H9 (cell line): ENCODE measurements around the gene HTRA1. TPM values are rescaled to one million over a fixed set of nuclear protein-coding genes. Genes with fewer than 3 reads are reported as not detected.

Experiments
- DNase-seq: peaks from one replicate; pipeline ENCODE4 v3.0.0-alpha.2; 2017
- H2AFZ ChIP-seq: one replicate; pipeline ENCODE4 v1.6.1; 2013; ENCODE audit warnings: mild to moderate bottlenecking, low read length, control low read depth, moderate library complexity
- H2AK5ac ChIP-seq: 2 replicates; pipeline ENCODE4 v1.6.1; 2013; ENCODE audit warnings: low read length, control low read depth, mixed read lengths; ENCODE audit not compliant: insufficient read length
- H2BK120ac ChIP-seq: one replicate; pipeline ENCODE4 v1.6.1; 2013; ENCODE audit warnings: low read depth, mild to moderate bottlenecking, low read length, control low read depth, inconsistent platforms; ENCODE audit not compliant: poor library complexity, severe bottlenecking
- H2BK12ac ChIP-seq: 2 replicates; pipeline ENCODE4 v1.6.1; 2013; ENCODE audit warnings: low read length, control low read depth, mixed read lengths, low read depth; ENCODE audit not compliant: insufficient read length
- H2BK15ac ChIP-seq: 2 replicates; pipeline ENCODE4 v1.6.1; 2013; ENCODE audit warnings: low read depth, low read length, control low read depth
- H2BK20ac ChIP-seq: one replicate; pipeline ENCODE4 v1.6.1; 2013; ENCODE audit warnings: low read depth, mild to moderate bottlenecking, low read length, control low read depth, inconsistent platforms; ENCODE audit not compliant: poor library complexity, severe bottlenecking
- H2BK5ac ChIP-seq: 2 replicates; pipeline ENCODE4 v1.6.1; 2013; ENCODE audit warnings: low read length, control low read depth, mixed read lengths; ENCODE audit not compliant: insufficient read length
- H3K14ac ChIP-seq: 2 replicates; pipeline ENCODE4 v1.6.1; 2013; ENCODE audit warnings: low read length, control low read depth; ENCODE audit not compliant: insufficient read depth
- H3K18ac ChIP-seq: 2 replicates; pipeline ENCODE4 v1.6.1; 2013; ENCODE audit warnings: low read depth, mild to moderate bottlenecking, mixed read lengths, low read length, control low read depth; ENCODE audit not compliant: insufficient read length
- H3K23ac ChIP-seq: 2 replicates; pipeline ENCODE4 v1.6.1; 2013; ENCODE audit warnings: low read length, control low read depth, mixed read lengths, low read depth; ENCODE audit not compliant: insufficient read length
- H3K23me2 ChIP-seq: 2 replicates; pipeline ENCODE4 v1.6.1; 2013; ENCODE audit warnings: low read depth, mild to moderate bottlenecking, mixed read lengths, low read length, control low read depth; ENCODE audit not compliant: insufficient read length, poor library complexity, severe bottlenecking
- H3K27ac ChIP-seq: 2 replicates; pipeline ENCODE4 v1.5.1; 2013; ENCODE audit warnings: low read length, control low read depth, mixed read lengths, low read depth; ENCODE audit not compliant: insufficient read length
- H3K27me3 ChIP-seq: 2 replicates; pipeline ENCODE4 v1.6.1; 2013; ENCODE audit warnings: low read length, control low read depth, inconsistent platforms; ENCODE audit not compliant: insufficient read depth
- H3K4ac ChIP-seq: 2 replicates; pipeline ENCODE4 v1.6.1; 2013; ENCODE audit warnings: low read depth, mild to moderate bottlenecking, control low read depth, inconsistent platforms, low read length, moderate library complexity
- H3K4me1 ChIP-seq: 2 replicates; pipeline ENCODE4 v1.6.1; 2013; ENCODE audit warnings: low read length, control low read depth, inconsistent platforms; ENCODE audit not compliant: insufficient read depth
- H3K4me2 ChIP-seq: 2 replicates; pipeline ENCODE4 v1.6.1; 2013; ENCODE audit warnings: low read length, control low read depth, mixed read lengths; ENCODE audit not compliant: insufficient read length, insufficient read depth
- H3K56ac ChIP-seq: 2 replicates; pipeline ENCODE4 v1.6.1; 2013; ENCODE audit warnings: low read depth, mild to moderate bottlenecking, mixed read lengths, low read length, control low read depth; ENCODE audit not compliant: insufficient read length
- H3K79me1 ChIP-seq: 2 replicates; pipeline ENCODE4 v1.6.1; 2013; ENCODE audit warnings: low read depth, mild to moderate bottlenecking, moderate library complexity, low read length, control low read depth, inconsistent platforms; ENCODE audit not compliant: insufficient read depth, poor library complexity, severe bottlenecking
- H3K79me2 ChIP-seq: 2 replicates; pipeline ENCODE4 v1.6.1; 2013; ENCODE audit warnings: low read length, control low read depth, inconsistent platforms; ENCODE audit not compliant: insufficient read depth
- H3K9ac ChIP-seq: 2 replicates; pipeline ENCODE4 v1.6.1; 2013; ENCODE audit warnings: low read length, control low read depth, mixed read lengths; ENCODE audit not compliant: insufficient read length; ENCODE audit errors: extremely low read depth
- H3K9me3 ChIP-seq: one replicate; pipeline ENCODE4 v1.6.1; 2013; ENCODE audit warnings: low read depth, low read length, inconsistent platforms; ENCODE audit not compliant: control insufficient read depth
- H3T11ph ChIP-seq: one replicate; pipeline ENCODE4 v1.6.1; 2013; ENCODE audit warnings: mild to moderate bottlenecking, low read length, control low read depth, inconsistent platforms
- H4K20me1 ChIP-seq: one replicate; pipeline ENCODE4 v1.6.1; 2013; ENCODE audit not compliant: control insufficient read depth, insufficient read length, insufficient read depth
- H4K5ac ChIP-seq: 2 replicates; pipeline ENCODE4 v1.6.1; 2013; ENCODE audit warnings: low read depth, mild to moderate bottlenecking, mixed read lengths, low read length, control low read depth; ENCODE audit not compliant: insufficient read length
- H4K8ac ChIP-seq: replicated peaks from 2 replicates; pipeline ENCODE4 v1.6.1; 2013; ENCODE audit warnings: low read length, control low read depth, mixed read lengths, low read depth; ENCODE audit not compliant: insufficient read length
- H4K91ac ChIP-seq: 2 replicates; pipeline ENCODE4 v1.6.1; 2013; ENCODE audit warnings: low read depth, mild to moderate bottlenecking, moderate library complexity, mixed read lengths, low read length, control low read depth; ENCODE audit not compliant: insufficient read length
- H3K27ac Mint-ChIP-seq, 3 experiments: 2 replicates in 2 of 3; 3 replicates in 1 of 3; pipeline ENCODE4 v1.8.0; 2020 to 2021; ENCODE audit warnings: mixed read lengths in 3 of 3, mild to moderate bottlenecking in 1 of 3, moderate library complexity in 1 of 3
- H3K27me3 Mint-ChIP-seq: 2 replicates; pipeline ENCODE4 v1.8.0; 2021; ENCODE audit warnings: low read depth, mild to moderate bottlenecking, moderate library complexity, mixed read lengths
- H3K36me3 Mint-ChIP-seq, 3 experiments: 2 replicates in 2 of 3; 3 replicates in 1 of 3; pipeline ENCODE4 v1.8.0; 2020 to 2021; ENCODE audit warnings: low read depth in 3 of 3, mixed read lengths in 3 of 3; ENCODE audit not compliant: insufficient read depth in 1 of 3
- H3K4me1 Mint-ChIP-seq, 2 experiments: 2 replicates each; pipeline ENCODE4 v1.8.0; 2020; ENCODE audit warnings: mixed read lengths in 2 of 2
- H3K4me3 Mint-ChIP-seq, 2 experiments: 2 replicates in 1 of 2; 3 replicates in 1 of 2; pipeline ENCODE4 v1.8.0; 2020 to 2021; ENCODE audit warnings: mild to moderate bottlenecking in 2 of 2, mixed read lengths in 2 of 2, moderate library complexity in 1 of 2
- H3K9me3 Mint-ChIP-seq, 2 experiments: 2 replicates in 1 of 2; 3 replicates in 1 of 2; pipeline ENCODE4 v1.8.0; 2020; ENCODE audit warnings: mild to moderate bottlenecking in 2 of 2, mixed read lengths in 2 of 2, moderate library complexity in 1 of 2
- WGBS: extraction: QIAGEN DNeasy Blood & Tissue Kit; methylation state at CpG from one replicate; pipeline ENCODE4 v1.1.7; 2013; ENCODE audit warnings: missing lambda C conversion rate, low lambda C conversion rate, mixed read lengths; ENCODE audit not compliant: insufficient read length; ENCODE audit errors: extremely low coverage; 5-methylcytosine and 5-hydroxymethylcytosine counted together
- total RNA-seq: library from RNA; stranded (reverse); gene quantifications from 2 replicates; pipeline ENCODE4 v1.2.1, GENCODE V29; 2021
- TF ChIP-seq, protein P1 (sequence below): fragments of 200-600 bp; sonication (generic); conservative IDR thresholded peaks from 3 replicates; pipeline ENCODE4 v1.8.0; 2021; ENCODE audit warnings: antibody characterized with exemption, mild to moderate bottlenecking

Gene HTRA1
- total RNA-seq, 1 experiment from 2014 or later, result 11.1 TPM

DNA sequence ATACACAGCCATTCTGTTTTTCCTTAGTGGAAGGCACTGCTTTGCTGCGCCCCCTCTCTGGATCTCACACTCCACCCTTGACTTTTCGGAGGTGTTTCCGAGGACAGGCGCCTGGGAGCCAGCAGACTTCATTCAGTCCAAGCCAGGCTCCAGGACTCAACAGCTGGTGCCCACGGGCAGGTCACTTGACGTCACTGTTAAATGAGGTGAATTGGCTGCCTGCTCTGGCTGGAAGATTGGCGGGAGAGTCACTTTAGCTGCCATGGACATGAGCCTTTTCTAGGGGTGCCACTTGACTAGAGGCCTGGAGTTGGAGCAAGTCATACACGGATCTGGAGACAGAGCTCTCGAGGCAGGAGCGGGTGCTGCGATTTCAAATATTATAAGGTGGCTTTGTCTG lies 3.2 kb downstream of the HTRA1 start:
- no peak overlapping the region for H4K91ac ChIP-seq
- H3K79me2 ChIP-seq, result no peaks in the 10 kb centered on the region
- H3K27ac ChIP-seq, result no peak overlapping the region
- no peak overlapping the region for H3K56ac ChIP-seq
- Mint-ChIP-seq H3K27me3 (peaks cover 74% of the 10 kb centered on the region), H3K9me3 (no peaks in the 10 kb centered on the region; a peak in 2 of 5 replicates), H3K4me1 (peaks cover 12 to 25% of the 10 kb centered on the region in 2 experiments), H3K27ac (no peak overlapping the region), H3K36me3 (0 out of 7 replicates have a peak, but pooled peaks cover 0 to 3% (median 0%) of the 10 kb centered on the region in 3 experiments), H3K4me3 (no peak overlapping the region; a peak in 1 of 5 replicates)
- no peak overlapping the region for H3K18ac ChIP-seq
- H2BK12ac ChIP-seq, result no peak overlapping the region
- no peak overlapping the region for H3K4me2 ChIP-seq
- H2BK5ac ChIP-seq, result no peak overlapping the region
- no peak for DNase-seq
- H3K27me3 ChIP-seq, result peaks cover 30% of the 10 kb centered on the region
- no peak overlapping the region for H3K23ac ChIP-seq
- no peak overlapping the region for H3T11ph ChIP-seq
- H3K4ac ChIP-seq, result no peak overlapping the region
- H2AFZ ChIP-seq, result no peak overlapping the region
- no peaks in the 10 kb centered on the region for H3K79me1 ChIP-seq
- no CpG with 5 or more reads among the region's 11 CpGs for WGBS
- H3K23me2 ChIP-seq, result peaks cover 17% of the 10 kb centered on the region
- H3K4me1 ChIP-seq, result no peaks in the 10 kb centered on the region
- H4K20me1 ChIP-seq, result no peaks in the 10 kb centered on the region
- no peak overlapping the region for H2BK20ac ChIP-seq
- H3K14ac ChIP-seq, result no peak overlapping the region
- H3K9ac ChIP-seq, result no peak overlapping the region
- H2AK5ac ChIP-seq, result no peak overlapping the region
- TF ChIP-seq, protein P1, sequence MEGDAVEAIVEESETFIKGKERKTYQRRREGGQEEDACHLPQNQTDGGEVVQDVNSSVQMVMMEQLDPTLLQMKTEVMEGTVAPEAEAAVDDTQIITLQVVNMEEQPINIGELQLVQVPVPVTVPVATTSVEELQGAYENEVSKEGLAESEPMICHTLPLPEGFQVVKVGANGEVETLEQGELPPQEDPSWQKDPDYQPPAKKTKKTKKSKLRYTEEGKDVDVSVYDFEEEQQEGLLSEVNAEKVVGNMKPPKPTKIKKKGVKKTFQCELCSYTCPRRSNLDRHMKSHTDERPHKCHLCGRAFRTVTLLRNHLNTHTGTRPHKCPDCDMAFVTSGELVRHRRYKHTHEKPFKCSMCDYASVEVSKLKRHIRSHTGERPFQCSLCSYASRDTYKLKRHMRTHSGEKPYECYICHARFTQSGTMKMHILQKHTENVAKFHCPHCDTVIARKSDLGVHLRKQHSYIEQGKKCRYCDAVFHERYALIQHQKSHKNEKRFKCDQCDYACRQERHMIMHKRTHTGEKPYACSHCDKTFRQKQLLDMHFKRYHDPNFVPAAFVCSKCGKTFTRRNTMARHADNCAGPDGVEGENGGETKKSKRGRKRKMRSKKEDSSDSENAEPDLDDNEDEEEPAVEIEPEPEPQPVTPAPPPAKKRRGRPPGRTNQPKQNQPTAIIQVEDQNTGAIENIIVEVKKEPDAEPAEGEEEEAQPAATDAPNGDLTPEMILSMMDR, result no peak
- H4K5ac ChIP-seq, result no peak overlapping the region
- no peaks in the 10 kb centered on the region for H3K9me3 ChIP-seq
- H2BK15ac ChIP-seq, result no peak overlapping the region
- no peak overlapping the region for H4K8ac ChIP-seq
- H2BK120ac ChIP-seq, result no peak overlapping the region
